Stimulated activated CD4-positive, alpha-beta T cell treated with anti-CD3 and anti-CD28 coated beads, Interleukin-4, amount 100 ng/mL, for 24 hours (primary cell): Measurements from ENCODE around the gene BBS9.

Source experiments
- DNase-seq: peaks from one replicate; pipeline ENCODE4 v3.0.0-alpha.2; 2020

BBS9 gene

DNA sequence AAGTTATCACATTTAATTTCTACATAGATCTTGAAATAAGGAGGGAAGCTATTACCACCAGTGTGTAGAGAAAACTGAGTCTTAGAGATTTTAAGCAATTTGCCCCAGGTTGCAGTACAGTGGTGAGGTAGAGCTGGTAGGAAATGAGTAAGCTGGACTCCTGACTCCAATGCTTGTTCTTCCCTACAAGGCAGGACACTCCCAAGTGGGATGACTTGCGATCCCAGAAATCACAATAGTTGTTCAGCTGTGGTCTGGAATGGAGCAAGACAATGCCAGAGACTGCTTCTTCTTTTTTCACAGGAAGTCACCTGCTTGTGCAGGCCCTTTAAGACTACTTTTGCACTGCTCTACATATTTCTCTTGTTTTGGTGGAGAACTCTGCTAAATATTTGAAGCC, 448.8 kb downstream of the BBS9 start:
- DNase-seq, result no peak

DNA sequence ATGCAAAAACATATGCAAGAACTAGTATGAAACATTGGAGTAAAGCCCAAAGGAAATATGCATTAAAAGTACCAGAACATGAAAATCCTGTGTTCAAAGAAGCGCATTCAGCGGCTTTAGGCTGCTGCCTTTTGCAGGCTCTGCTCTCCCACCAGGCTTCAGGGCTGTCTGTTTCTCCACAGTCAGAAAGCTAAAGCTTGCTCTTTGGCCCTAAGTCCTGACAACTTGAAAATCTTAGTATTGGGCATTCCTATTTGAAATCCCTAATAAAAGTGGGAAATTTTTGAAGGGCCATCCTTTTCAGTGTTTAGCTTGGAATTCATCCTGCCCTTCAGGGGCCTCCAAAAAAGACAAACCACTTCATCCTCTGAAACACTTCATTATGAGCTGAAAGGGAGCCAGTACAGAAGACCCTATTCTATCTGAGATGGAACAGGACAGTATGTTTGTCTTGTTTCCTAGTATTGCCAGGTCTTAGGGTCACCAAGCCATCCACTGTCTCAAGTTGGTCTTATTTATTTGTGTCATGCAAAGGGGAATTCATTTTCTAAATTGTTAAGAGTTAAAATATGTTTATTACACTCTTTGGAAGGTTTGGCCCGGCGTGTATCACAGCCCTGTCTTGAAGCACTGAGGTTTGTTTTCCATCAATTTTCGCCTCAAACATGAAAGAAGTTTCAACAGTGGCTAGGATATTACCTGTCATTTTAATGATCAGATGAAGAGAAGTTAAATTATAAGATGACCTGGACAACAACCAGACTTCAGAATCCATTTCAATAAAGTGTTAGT, 449.7 kb downstream of the BBS9 start:
- no peak for DNase-seq

DNA sequence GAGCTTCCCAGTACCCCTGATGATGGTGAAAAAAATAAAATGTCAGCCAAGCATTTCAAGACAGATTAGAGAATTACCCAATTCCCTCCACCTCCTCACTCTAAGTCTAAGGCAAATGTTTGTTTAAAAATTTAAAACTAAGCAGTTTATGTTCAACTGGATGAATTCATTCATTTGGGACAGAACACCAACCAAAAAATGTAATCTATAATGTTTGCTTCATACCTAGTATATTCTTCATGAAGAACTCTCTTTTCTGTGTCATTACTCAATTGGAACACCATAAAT, 450.3 kb downstream of the BBS9 start:
- DNase-seq, result no peak

DNA sequence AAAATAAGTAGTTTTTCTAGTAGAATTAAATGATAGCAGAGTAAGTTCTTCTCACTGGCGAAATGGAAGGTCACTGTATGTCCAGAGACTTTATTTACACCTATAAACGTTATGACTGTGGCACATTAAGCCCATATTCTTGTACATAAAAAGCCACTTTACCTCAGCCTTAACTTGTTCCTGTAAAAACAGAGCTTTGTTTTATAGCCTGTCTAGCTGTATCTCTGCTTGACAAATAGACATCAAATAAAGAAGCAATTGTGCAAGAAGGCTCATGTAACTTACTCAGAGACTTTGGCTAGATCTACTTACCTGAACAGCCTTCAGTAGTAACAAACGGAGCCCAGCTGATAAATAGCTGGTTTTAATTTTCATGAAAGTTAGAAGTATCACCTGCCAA, 451.9 kb downstream of the BBS9 start:
- DNase-seq, result no peak

DNA sequence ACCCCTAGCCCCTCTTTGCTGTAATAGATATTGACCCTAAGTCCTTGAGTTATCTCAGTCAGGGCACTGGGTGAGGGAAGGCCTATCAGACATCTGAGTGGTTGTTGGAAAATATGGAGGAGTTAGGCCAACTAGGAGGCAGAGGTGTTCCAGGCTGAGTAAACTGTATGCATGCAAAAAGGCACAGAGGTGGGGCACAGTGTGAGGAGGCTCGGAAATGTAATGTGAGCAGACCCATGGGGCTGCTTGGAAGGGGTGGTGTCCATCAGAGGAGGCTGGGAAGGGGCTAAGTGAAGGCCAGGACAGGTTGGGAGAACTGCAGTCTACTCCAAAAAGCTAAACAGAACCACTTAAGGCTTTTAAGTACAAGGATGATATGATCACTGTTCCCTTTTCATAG, 452.7 kb downstream of the BBS9 start:
- no peak for DNase-seq

DNA sequence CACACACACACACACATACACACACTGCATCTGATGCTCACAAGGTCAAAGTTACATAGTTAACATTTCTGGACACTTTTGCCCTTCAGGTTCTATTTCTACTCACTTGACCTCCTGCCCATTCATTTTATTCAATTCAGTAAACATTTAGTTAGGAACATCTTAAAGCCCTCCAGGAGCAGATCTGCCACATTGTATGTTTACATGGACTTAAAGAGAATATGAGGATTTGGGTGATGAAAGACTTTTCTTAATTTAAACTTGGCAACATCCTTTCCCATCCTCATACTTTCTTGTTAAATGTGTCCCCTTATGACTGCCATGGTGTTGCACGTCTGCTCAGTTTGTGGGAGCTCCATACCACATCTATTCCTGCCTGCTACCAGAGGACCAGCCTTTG, 453.2 kb downstream of the BBS9 start:
- no peak for DNase-seq

DNA sequence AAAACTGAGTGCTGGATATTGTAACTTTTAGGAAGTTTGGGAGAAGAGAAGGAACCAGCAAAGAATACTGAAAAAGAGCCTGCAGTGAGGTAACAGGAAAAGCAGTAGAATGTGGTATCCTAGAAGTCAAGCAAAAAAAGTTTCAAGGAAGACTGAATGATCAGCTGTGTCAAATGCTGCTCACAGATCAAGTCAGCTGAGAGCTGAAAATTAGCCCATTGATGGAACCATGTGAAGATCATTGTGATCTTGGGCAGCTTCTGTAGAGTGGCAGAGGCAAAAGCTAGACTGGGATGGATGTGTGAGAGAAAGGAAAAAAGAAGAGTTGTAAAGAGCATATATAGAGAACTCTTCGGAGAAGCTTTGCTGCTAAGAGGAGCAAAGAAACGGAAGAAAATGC, 460.5 kb downstream of the BBS9 start:
- DNase-seq, result no peak

DNA sequence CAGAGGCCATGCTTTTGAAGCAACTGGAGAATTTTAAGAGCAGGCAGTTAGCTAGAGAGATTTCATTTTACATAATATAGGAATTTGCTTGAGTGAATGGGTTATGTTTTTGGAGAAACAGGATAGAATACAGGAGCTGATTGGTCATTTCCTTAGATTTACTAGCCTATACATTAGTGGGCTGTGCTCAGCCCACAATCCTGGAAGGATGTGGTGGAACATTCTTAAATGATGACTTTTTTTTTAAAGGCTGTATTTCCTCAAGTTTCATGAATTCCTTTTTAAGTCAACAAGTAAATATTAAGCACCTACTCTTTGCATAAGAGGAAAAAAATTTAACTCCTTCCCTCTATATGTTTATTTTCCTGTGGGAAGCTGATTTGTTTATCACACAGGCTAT, 461.6 kb downstream of the BBS9 start:
- DNase-seq, result no peak

DNA sequence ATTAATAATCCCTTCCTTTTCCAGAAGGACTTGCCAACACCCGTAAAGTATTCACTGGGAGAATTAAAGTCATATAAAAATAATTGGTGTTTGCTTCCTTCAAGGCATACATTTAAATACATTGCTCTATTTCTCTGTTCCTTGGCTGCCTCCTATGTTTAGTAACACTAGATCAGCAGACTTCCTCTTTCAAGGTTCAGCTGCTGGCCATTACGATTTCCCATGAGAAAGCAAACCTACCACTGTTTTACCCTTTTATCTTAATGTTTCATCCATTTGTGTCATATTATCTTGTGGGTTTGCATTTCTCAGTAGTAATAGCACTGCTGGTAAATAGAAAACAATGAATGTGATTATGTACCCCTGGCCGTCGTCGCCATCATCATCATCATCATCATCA, 462.1 kb downstream of the BBS9 start:
- no peak for DNase-seq

DNA sequence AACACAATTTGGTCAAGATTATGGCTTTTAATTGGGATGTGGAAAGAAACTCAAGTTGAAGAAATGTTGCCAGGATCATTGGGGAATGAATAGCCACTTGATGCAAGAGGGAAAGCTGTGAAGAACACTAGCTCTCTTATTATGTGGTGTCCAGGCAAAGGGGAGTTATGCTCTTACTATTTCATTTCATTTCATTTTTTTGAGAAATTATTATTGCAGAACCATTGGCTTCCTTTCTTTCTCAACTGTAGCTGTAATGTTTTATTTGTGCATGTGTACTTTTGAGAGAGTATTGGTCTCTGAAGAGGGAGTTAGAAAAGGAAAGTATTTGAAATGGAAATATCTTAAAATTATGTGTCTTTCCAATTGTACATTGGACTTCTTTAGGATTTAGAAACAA, 463.4 kb downstream of the BBS9 start:
- no peak for DNase-seq

DNA sequence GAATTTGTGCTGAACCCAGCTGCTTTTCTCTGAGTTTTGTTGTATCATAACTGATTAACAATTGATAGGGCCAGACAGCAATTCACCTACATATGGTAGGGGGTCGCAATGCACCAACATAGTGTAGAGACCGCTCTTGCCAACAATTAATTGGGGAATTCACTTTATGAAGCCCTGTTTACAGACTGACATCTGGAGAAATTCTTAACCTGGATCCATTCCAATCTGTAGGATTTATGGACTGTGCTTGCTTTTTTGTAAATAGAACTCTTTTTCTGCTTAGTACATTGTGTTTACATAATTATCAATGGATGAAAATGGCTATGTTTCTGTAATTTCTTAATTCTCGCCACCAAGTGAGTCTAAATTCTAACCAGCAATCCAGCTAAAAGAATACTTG, 464.2 kb downstream of the BBS9 start:
- DNase-seq, result no peak

DNA sequence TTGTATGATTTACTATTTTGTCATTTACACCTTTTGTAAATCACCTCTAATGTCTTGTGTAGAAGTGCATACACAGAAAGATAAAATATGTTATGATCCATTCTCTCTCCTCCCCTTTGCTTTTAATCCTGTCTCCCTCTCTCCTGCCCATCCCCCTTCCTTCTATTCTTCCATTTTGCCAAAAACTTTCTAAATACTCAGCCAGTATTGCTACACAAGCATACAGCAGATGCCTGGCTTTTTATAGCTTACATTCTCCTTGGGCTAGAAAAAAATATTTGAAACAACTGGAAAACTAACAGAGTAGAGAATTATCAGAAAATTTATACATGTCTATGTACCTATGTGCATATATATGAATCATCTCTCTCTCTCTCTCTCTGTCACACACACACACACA, 467.3 kb downstream of the BBS9 start:
- no peak for DNase-seq

DNA sequence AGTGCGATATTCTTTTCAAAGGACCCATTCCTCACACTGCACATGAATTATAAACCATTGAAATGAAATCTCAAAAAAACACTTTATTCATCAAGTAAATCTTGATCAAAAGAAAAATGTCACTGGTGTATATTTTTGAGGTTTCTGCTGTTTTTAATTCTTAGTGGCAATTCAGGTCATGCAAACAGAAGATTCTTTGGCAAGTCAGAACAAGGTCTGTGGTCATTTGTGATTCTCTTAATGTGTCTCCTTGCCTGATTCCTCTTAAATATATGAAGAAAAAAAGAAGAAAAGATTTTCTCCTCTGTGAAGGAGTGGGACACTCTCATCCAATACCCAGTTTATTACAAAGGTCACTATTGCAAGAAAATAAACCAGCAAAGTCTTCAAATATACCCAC, 467.8 kb downstream of the BBS9 start:
- no peak for DNase-seq

DNA sequence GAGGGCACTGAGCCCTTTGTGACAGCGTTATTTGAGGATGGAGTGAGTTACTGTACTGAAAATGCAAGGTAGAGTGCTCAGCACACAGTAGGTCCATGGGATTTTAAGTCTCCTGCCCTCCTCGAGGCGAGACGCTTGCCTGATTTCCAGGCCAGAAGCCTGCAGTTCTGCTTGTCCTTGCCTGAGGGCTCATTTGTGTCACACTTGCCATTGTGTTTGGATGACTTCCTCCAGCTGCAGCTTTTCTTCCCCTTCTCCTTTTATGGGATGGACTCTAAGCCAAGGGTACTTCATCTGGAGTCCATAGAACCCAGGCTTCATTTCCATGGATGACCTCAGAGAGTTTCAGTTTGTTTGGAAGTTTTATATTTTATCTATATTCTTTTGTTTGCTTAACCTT, 471.7 kb downstream of the BBS9 start:
- no peak for DNase-seq

DNA sequence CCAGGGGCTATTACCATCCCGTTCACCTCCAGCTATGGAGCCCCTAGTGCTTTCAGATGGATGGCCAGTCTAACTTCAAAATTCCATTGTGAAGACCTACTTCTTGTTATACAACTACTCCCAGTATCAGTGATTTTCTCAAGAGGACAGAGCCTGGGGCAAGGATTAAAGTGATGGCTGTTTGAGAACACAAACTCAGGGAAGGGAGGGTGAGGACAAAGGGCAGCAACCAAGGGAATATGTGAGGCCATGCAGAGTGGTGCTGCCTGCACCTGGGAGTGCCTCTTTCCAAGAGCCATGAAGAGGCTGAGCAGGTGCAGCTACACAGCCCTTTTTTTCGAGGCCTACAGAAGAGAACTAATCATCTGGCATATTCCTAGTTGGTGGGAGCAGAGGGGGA, 472.5 kb downstream of the BBS9 start:
- DNase-seq, result no peak

DNA sequence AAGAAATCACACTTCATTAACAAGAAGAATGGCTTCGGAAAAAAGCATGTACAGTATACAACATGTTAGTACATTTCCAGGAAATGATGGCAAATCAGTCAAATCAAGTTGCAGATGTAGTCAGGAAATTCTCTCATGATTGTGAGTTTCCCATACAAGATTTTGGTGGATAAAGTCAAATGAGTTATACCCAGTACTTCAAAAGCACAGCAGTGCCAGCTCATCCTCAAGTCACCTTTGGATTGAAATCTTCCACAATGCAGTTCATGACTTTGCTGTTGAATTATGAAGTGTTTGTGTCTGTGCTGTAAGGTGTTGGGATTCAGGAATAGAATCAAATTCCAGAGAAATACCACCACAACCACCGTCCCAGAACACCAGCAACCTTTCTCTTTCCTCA, 474.7 kb downstream of the BBS9 start:
- DNase-seq, result no peak

DNA sequence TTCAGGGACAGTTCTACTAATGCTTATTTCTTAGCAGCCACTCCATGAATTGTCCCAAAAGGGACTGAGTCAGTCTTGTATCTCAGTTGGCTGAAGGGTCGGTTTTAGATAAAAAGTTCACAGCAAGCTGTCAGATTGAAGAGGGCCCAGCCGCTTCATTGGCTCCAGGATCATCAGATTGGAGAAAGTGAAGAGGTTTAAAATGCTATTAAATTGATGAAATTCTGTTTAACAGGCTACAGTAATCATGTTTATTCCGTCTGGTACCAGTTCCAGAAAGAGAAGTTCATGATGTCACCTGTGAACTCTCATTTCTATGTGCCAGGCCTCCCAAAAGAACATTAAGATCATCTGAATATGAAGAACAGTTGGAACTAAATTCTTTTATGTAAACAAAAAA, 481.6 kb downstream of the BBS9 start:
- no peak for DNase-seq

DNA sequence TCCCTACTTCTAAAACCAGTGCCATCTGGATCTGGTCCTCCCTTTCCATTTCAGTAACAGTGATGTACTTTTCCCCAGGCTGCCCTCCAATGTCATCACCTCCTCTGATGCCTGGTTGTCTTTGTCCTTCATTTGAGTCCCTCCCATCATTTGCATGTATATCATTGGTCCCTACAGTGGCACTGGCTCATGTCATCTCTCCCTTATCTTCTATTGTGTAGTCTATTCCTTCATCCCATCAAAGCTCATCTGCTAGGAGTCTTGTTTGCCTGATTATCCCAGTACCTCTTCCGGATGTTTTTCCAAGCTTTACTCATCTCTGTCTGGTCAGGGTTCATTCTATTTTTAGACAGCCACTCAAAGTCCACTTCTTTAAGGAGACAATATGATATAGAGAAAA, 483.1 kb downstream of the BBS9 start:
- no peak for DNase-seq

DNA sequence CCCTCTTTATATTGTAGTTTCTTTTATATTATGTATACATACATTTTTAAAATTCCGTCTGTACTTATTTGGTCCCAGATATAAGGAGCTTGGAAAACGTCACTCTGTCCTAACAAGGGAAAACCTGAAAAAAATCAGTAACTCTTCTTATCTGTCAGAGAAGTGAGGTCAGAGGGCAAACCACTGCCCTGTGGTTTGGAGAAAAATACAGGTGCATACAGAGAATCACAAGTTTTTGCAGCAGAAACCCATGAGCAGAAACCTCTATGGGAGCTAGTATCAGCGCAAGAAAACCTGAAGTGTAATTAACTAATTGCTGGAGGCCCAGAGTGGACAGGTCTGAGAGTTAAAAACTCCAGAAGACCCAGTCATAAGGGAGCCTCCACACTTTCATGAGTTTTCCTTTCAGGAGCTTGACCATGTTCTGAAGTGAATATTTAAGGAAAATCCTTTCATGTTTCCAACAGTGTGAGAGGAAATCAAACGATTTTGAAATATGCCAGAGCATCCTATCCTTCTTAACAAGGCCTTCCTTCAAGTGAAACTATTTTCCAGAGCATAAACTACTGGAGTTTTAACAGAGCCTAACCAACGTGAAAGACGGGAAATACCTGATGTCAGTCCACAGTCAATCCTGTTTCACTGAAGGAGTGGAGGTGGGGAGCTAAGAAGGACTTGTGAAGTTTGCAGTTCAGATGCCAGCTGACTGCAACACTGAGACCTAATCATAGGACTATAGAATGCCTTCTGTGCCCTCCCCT, 485.2 kb downstream of the BBS9 start:
- DNase-seq, result no peak

DNA sequence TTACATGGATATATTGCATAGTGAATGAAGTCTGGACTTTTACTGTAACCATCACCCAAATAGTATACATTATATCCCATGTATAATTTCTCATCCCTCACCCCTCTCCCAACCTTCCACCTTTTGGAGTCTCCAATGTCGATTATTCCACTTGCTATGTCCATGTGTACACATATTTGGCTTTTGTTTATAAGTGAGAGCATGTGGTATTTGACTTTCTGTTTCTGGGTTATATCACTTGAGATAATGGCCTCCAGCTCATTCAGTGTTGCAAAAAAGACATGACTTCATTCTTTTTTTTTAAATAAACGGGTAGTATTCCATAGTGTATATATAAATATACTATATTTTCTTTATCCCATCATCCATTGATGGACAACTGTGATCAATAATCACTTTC, 487.4 kb downstream of the BBS9 start:
- no peak for DNase-seq

DNA sequence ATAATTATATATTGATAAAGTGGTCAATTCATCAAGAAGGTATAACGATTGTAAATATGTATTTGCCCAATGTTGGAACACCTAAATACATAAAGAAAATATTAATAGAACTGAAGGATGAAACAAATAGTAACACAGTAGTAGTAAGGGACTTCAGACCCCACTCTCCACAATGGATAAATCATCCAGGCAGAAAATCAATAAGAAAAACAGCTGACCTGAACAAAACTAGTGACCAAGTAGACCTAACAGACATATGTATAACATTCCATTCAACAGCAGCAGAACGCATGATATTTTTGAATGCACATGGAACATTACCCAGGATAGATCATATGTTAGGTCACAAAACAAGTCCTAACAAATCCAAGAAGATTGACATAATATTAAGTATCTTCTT, 489.9 kb downstream of the BBS9 start:
- no peak for DNase-seq

DNA sequence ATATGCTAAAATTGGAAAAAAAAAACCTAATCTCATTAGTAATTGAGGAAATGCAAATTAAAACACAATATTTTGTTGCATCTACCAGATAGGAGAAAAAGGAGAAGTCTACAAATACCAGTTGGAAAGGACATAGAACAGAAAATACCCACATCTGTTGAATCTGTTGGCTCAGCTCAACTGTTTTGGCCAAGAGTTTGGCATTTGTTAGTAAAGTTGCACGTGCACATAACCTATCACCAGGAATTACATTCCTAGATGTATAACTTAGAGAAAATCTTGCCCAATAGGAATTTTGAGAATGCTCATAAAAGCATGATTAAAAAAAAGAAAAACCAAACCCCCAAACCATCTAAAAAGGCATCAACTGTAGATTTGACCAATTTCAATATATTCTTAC, 493.9 kb downstream of the BBS9 start:
- no peak for DNase-seq

DNA sequence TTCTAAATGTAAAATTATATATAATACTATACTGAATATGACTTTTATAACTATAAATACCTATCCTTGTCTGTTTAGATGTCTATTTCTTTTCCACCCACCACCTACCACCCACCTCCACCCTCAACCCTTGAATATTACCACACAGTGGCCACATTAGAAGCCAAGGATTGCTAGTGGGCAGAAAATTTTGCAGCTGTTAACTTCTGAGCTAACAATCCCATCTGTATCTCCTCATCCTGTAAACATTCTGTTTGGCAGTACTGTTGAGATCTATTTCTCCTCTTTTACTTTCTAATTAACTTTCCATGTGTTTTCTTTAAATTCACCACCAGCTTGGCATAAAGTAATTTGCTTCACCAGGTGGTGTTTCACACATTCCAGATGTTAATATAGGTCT, 494.9 kb downstream of the BBS9 start:
- no peak for DNase-seq

DNA sequence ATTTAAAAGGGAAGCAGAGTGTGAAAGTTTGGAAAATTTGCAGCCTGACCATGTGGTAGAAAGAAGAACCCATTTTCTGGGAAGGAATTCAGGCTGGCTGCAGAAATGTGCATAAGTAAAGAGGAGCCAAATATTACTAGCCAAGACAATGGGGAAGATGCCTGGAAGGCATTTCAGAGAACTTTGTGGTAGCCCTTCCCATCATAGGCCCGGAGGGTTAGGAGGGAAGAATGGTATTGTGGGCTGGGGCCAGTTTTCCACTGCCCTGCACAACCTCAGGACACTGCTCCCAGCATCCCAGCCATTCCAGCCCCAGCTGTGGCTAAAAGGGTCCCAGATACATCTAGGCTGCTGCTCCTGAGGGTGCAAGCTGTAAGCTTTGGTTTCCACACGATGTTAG, 497.5 kb downstream of the BBS9 start:
- DNase-seq, result no peak

DNA sequence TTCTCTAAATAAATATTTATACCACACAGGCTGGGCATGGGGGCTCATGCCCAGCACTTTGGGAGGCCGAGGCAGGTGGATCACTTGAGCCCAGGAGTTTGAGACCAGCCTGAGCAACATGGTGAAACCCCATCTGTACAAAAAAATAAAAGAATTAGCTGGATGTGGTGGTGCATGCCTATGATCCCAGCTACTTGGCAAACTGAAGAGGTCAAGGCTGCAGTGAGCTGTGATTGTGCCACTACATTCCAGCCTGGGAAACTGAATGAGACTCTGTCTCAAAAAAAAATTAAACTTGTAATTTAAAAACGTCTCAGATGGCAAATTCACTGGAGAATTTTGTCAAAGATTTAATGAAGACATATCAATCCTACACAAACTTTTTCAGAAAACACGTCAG, 498.4 kb downstream of the BBS9 start:
- DNase-seq, result no peak
